H54 (cell line): ENCODE results near the gene CRYBA2.

Experiments
- DNase-seq: peaks from one replicate; pipeline ENCODE4 v3.0.0; 2011; ENCODE audit warnings: low spot score, mixed read lengths; ENCODE audit not compliant: insufficient read length
- FAIRE-seq: peaks from 3 replicates; lab custom pipeline; 2011; peaks lifted over from hg19 to GRCh38; lab: Jason Lieb, UNC
- POLR2A ChIP-seq: IDR thresholded peaks from 2 replicates; pipeline ENCODE4 v1.6.1; 2011; ENCODE audit warnings: low read depth, mild to moderate bottlenecking, low read length

CRYBA2 gene

DNA sequence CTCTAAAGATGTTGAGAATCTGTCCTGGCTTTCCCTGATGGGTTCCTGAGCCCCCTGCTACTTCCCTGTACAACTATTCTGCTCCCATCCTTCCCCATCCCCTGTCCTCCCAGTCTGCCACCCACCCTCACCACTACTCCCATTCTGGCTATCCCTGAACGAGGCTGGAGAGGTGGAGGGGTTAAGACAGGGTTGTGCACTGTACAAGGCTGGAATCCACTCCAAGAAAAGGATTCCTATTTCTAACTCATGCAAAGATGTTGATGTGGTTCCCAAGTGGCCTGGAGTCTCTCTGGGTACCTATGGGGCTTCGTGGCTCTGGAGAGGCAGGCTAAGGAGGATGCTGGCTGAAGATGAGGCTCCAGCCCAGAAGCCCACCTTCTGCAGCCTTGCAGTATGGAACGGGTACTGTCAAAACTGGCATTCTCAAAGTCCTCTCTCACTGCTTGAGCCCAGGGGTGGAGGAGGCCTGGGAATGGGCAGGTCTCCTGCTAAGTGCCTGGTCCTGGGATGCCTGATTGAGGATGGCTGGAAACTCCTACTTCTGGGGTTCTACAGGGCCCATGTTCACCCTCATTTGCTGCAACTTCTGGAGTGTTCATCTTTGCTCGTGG is 7.0 kb downstream of the CRYBA2 start:
- FAIRE-seq (no peak), DNase-seq (no peak)
- no peak for TF ChIP-seq POLR2A

DNA sequence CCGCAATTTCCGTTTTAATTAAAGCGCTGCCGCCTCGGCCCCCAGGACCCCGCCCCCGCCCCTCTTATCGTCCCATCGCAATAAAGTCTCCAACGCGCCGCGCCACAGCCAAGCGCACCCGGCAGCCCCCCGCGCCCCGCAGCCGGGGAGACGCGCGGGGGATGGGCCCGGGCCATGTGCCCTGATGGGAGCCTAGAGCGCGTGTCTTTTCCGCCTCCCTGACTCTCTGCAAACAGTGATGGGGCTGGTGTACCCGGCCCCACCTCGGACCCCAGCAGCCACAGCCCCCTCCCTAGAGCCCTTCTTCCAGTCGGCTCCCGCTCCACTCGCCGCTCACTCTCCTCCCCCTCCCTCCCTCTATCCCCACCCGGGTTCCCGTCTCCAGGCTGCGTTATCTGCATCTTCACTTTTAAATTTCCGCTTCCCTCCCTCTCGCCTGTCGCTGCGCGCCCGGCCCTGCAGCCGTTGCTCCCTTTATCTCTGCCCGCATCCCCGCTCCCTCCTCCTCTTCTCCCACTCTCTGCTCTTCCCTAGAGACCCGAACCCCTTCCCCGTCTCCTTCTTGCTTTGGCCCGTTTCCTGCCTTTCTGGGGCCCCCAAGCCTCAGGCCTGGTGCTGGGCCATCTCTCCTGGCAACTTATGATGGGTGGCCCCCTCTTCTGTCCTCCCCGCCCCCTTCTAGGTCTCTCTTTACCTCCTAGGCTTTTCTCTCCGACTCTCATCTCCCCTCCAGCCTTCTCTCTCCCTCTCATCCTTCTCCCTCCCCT is 7.7 kb downstream of the CRYBA2 start:
- FAIRE-seq (no peak), DNase-seq (no peak)
- TF ChIP-seq POLR2A: no peak

DNA sequence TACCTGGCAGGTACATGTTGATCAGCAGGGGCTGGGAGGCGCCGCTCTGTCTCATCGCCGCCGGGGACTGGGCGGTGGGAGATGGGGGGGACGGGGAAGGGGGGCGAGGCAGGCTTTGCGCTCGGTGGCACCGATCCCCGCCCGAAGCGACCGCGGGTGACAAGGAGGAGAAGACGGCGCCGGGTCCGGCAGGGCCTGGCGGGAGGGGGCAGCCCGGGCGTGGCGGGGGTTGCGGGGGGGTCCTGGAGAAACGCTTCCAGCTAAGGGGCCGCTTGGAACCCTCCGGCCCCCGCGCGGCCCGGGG is 8.2 kb downstream of the CRYBA2 start, which contains the start of gene FEV:
TSS of gene FEV (minus strand) at position 164 of the 304 bp plus-strand sequence. CDS start at position 55, 109 bp downstream.
- no peak for TF ChIP-seq POLR2A
- FAIRE-seq: no peak
- no peak for DNase-seq

DNA sequence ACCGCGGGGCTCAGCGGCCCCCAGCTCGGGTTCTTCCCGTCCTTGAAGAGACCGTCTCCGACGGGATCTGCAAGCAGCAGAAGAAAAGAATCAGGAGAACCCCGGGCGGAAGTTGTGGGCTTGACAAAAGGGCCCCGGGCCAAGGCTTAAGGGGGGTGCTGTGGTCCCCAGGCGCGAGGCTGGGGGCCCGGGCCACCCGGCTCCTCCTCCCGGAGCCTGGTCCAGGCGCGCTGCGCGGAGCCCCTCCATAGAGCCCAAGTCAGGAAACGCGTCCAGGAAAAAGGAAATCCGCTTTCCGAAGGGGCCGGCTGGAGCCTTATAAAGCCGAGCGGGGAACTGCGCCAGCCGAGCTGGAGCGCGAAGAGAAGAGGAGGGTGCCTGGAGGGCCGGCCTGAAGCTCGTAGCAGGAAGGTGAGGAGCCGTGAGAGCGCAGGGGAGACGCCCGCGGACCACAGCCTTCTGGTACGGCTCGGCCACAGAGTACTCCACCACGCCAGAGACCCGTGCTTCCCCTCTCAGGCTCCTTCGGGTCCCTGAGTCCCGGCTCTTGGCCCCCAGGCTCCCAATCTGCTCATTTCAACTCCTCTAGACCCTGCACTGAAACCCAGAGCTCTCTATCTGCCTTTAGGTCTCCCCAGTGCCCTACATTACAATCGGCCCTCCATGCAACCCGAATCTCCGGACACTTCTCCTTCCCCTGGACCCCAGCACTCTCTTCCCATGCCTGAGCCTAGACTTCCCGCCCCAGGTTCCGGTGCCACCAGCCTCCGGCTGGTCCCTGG is 8.8 kb downstream of the CRYBA2 start:
- DNase-seq (no peak), FAIRE-seq (no peak)
- no peak for TF ChIP-seq POLR2A

DNA sequence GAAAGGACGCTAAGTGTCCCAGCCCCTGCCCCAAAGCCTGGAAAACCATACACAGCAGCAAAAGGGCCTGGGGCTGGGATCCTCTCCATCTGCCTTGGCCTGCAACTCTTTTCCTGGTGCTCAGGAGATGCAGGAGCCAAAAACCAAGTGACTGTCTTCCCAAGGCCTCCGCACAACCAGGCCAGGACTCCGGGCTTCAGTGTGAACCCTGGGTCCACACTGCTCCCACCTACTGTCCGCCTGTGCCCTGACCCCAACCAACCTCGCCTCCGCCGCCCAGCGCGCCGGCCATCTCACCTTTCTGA is 9.3 kb downstream of the CRYBA2 start:
- no peak for TF ChIP-seq POLR2A
- DNase-seq: no peak
- FAIRE-seq: no peak

DNA sequence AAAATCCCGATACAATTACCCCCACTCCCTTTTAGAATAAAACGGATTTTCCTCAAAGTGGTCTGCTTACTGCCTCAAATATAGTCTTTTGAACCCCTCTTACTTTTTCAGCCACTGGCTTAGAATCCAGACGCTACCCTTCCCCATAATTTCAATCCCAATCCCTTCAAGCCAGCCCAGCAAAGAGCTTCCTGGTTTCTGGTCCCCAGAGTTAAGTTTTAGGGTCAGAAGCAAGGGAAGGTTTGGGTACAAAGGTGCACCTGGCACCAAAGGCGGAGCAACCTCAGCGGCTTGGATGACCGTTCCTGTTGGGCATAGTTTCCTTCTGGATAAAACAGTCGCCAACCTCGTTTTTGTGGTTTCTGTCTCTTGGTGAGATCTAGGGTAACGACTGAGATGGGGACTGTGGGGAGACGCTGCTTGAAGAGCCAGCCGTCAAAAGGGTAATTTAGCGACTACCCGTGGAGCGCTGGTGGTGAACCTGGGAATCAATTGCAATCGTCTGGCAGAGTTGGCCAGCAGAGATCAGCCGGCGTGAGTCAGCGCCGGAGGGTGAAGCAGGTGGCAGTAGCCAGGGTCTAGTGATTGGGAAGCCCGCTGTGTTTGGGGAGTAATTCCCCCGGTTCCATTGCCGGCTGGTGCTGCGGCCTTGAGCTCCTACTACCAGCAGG is 9.8 kb downstream of the CRYBA2 start:
- no peak for DNase-seq
- no peak for FAIRE-seq
- no peak for TF ChIP-seq POLR2A

DNA sequence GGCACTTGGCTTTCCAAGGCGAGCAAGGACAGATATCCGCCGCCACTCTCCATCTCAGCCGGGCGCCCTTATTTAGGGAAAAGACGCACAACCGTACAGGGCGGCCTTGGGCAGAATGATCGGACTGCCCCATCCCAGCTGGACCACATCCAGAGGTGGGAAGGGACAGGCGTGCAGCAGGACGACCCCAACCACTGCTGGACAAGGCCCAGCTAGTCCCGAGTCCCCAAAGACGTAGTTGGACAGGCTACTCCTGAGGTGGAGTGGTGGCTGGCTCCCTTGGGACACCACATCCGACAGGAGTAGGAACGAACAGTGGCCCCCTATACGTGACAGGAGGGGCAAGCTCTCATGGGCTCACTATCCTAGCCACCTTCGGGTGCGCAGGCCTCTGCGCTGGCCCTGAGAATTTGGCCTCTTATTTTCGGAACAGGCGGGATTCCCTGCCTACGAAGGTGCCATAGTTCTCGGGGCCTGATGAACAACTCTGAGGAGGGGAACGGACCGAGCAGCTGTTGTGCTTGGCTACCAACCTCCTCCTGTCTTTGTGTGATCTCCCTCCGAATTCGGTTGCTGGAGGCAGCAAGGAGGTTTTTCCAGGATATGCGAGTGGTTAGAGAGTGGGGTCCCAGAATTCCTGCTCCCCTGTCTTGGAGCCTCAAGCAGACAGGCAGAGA is 10.5 kb downstream of the CRYBA2 start:
- no peak for TF ChIP-seq POLR2A
- no peak for FAIRE-seq
- no peak for DNase-seq

DNA sequence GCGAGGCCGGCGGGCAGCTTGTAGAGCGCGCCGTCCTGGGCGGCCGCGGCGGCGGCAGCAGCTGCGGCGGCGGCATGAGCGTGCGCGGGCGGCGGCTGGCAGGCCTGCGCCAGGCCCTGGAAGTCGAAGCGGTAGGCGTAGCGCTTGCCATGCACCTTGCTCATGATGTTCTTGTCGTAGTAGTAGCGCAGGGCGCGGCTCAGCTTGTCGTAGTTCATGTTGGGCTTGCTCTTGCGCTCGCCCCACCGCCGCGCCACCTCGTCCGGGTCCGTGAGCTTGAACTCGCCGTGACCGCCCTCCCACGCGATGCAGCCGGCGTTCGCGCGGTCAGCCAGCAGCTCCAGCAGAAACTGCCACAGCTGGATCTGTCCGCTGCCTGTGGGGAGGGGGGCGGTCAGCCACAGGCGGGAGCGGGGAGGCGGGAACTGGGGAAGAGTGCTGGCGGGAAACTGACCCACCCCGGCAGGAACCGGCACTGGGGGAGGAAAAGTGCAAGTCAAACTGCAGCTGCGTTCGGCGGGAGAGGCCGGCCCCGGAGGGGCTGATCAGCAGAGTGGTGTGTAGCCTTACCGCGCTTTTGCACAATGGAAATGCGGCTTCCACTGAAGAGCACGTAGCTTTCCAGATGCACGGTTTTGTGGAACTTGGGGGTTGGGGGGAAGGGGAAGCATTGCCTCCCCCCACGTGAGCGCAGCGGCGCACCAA is 11.2 kb downstream of the CRYBA2 start:
- no peak for TF ChIP-seq POLR2A
- FAIRE-seq: no peak
- no peak for DNase-seq

DNA sequence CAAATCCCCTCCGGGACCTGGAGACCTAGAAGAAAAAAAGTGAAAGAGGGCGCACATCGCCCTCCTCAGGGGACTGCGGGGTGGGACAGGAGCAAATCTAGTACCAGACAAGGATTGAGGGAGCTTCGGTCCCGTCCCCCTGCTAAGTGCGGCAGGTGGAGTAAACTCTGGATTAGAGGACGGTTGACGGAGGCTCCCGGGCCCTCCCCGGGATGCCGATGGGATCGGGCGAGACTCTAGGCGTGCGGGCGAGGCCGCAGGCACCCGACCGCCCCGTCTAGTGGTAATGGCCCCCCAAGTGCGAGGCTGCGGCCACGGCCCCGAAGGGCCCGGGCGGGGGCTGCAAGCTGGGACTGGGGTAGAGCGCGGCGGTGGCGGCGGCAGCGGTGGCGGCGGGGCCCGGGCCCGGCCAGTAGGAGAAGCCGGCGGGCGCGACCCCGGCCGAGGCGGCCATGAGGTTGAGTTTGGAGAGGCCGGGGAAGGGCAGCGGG is 11.8 kb downstream of the CRYBA2 start:
- DNase-seq (no peak), FAIRE-seq (no peak)
- no peak for TF ChIP-seq POLR2A

DNA sequence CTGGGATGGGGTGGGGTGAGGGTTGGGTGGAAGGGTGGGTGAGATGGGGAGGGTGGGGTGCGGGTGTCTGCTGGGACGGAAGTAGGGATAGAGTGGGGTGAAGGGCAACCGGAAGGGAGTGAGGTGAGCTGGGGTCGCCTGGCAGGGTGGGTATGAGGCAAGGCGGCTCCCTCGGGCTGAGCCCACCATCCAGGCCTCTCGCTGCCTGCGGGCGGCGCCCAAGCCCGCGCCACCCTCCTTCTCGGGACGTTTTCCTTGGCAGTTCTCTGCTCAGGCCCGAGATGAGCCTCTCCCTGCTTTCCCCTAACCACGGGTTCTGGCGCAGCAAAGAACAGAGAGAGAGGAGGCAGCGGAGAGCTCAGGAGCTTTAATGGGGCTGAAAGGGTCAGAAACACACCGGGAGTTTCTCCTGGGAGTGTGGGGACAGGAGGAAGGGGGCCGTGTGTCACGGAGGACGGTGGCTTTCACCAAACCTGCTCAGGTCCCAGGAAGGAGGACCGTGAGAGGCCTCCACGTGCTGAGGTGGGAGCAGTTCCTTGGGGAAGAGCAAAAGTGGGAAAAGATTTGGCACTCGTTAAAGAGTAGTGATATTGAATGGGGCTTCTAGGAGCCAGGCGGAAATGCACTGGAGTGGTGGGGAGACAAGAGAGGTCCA is 12.4 kb downstream of the CRYBA2 start:
- no peak for DNase-seq
- FAIRE-seq: no peak
- no peak for TF ChIP-seq POLR2A

DNA sequence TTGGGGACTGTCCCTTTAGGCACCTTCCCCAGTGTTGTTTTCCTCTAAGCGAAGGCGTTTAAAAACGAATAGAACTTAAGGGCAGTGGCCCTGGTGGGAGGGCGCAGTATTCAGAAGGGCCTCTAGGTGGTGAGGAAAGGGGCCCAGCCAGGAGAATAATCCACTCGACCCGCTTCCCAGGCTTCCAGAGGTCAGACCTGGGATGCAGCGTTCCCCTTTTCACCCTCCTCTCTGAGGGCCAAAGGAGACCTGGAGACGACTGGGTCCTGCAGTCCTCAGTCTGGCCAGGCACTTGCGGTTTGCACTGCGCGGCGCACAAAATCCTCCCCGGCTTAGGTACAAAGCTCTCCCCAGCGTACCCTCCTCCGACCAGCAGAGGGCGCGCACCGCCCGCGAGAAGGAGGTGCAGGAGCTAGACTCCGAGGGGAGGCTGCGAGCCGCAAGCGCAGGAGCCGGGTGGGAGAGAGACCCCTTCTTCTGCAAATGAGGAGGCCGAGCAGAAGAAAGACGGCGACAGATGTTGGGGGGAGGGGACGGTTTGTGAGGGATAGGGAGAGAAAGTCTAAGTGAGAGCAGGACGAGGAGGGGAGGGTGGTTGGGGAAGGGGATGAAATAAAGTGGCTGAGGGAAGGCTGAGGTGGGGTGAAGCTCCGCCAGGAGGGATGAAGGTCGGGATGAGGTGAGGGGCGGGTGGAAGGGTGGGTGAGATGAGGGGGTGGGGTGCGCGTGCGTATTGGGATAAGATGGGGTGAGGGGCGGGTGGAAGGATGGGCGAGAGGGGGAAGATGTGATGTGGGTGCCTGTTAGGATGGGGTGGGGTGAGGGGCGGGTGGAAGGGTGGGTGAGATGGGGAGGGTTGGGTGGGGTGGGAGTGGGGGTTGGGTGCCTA is 13.1 kb downstream of the CRYBA2 start:
- TF ChIP-seq POLR2A: no peak
- peak; percentile 30 for FAIRE-seq
- DNase-seq: peak; percentile 93
